Measurements from ENCODE around the gene AGR3.

DNA sequence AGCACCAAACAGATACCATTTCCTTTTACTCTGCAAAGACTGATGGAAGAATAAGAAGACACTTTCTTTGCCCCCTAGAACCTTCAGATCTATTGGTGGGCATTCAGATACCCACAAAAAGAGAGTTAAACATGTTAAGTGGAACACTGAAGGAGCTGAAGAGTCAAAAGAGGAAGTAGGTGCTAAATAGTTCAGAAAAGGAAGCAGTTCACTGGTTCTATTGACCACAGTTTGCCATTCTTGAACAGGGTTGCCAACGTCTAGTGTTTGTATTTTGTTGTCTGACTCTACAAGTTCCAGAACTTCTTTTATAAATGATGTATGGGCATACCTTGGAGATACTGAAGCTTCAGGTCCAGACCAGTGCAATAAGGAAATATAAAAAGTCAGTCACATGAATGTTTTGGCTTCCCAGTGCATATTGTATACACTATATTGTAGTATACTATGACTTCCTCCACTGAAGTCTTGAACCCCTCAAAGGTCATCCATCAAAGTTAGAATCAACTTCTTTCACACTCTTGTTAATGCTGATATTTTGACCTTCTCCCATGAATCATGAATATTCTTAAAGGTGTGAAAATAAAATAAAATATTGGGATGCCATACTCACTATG is 47.5 kb upstream of the AGR3 start:
- no peak for TF ChIP-seq POLR2A (IDR thresholded peaks at IDR 0.05; ENCODE audit: borderline replicate concordance, extremely low read depth, insufficient read depth, insufficient read length)
- TF ChIP-seq EZH2 (IDR thresholded peaks at IDR 0.05) = no peak
- TF ChIP-seq POLR2AphosphoS5 (IDR thresholded peaks at IDR 0.05; ENCODE audit: low read depth, low read length) = no peak
- TF ChIP-seq, protein P1, sequence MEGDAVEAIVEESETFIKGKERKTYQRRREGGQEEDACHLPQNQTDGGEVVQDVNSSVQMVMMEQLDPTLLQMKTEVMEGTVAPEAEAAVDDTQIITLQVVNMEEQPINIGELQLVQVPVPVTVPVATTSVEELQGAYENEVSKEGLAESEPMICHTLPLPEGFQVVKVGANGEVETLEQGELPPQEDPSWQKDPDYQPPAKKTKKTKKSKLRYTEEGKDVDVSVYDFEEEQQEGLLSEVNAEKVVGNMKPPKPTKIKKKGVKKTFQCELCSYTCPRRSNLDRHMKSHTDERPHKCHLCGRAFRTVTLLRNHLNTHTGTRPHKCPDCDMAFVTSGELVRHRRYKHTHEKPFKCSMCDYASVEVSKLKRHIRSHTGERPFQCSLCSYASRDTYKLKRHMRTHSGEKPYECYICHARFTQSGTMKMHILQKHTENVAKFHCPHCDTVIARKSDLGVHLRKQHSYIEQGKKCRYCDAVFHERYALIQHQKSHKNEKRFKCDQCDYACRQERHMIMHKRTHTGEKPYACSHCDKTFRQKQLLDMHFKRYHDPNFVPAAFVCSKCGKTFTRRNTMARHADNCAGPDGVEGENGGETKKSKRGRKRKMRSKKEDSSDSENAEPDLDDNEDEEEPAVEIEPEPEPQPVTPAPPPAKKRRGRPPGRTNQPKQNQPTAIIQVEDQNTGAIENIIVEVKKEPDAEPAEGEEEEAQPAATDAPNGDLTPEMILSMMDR (IDR thresholded peaks at IDR 0.05 in 2 of 3, conservative IDR thresholded peaks at IDR 0.05 in 1 of 3; ENCODE audit: borderline replicate concordance in 1 of 3, insufficient read depth in 1 of 3, low read depth in 2 of 3, low read length in 2 of 3) = no peak

Measured in HCT116 (cell line).